Left ventricle myocardium inferior (tissue), 1 donor: Measurements from ENCODE around the gene SH3BP2. TPM values are rescaled to one million over a fixed set of nuclear protein-coding genes. Genes with fewer than 3 reads are reported as not detected.
A peak's percentile ranks its signal among the peaks of the same experiment; 100 is the strongest.

Experiments used
- DNase-seq: peaks from one replicate; pipeline ENCODE4 v3.0.0-alpha.2; 2020
- H3K27ac ChIP-seq: fragments of 200-600 bp; replicated peaks from 2 replicates; pipeline ENCODE4 v1.8.0; 2021
- H3K27me3 ChIP-seq: fragments of 200-600 bp; 2 replicates; pipeline ENCODE4 v1.8.0; 2021; ENCODE audit warnings: low read depth
- H3K36me3 ChIP-seq: fragments of 200-600 bp; 2 replicates; pipeline ENCODE4 v1.8.0; 2021
- H3K4me1 ChIP-seq: fragments of 200-600 bp; 2 replicates; pipeline ENCODE4 v1.8.0; 2021
- H3K4me3 ChIP-seq: fragments of 200-600 bp; 2 replicates; pipeline ENCODE4 v1.8.0; 2021; ENCODE audit warnings: mild to moderate bottlenecking, moderate library complexity
- H3K9me3 ChIP-seq: fragments of 200-600 bp; replicated peaks from 2 replicates; pipeline ENCODE4 v1.8.0; 2021
- CTCF ChIP-seq: fragments of 200-600 bp; IDR thresholded peaks from 2 replicates; pipeline ENCODE4 v1.8.0; 2021; ENCODE audit warnings: antibody characterized with exemption, mild to moderate bottlenecking, borderline replicate concordance
- intact Hi-C: fragments of 100-400 bp; cut with micrococcal nuclease; formaldehyde crosslinking; loops from one replicate; pipeline ENCODE4 v1.11.0; 2022
- total RNA-seq: library from RNA; stranded (reverse); fragmentation: NEBNext Ultra II Directional; extraction: Animal tissue kit (Norgen Biotek cat#: 25700); gene quantifications from one replicate; pipeline ENCODE4 v1.2.1, GENCODE V29; 2021
- donor health status: DM: no; HTN: yes; CAD: no; lungs with severe emphysema.

SH3BP2 gene
- total RNA-seq, 1 donor from 2014 or later, result 24.7 TPM

- no peak for DNase-seq
- intact Hi-C loops, result no loop called here
Measured at GRCh38 chr4:2754848-2755819, 37.8 kb upstream of the SH3BP2 start.

DNA sequence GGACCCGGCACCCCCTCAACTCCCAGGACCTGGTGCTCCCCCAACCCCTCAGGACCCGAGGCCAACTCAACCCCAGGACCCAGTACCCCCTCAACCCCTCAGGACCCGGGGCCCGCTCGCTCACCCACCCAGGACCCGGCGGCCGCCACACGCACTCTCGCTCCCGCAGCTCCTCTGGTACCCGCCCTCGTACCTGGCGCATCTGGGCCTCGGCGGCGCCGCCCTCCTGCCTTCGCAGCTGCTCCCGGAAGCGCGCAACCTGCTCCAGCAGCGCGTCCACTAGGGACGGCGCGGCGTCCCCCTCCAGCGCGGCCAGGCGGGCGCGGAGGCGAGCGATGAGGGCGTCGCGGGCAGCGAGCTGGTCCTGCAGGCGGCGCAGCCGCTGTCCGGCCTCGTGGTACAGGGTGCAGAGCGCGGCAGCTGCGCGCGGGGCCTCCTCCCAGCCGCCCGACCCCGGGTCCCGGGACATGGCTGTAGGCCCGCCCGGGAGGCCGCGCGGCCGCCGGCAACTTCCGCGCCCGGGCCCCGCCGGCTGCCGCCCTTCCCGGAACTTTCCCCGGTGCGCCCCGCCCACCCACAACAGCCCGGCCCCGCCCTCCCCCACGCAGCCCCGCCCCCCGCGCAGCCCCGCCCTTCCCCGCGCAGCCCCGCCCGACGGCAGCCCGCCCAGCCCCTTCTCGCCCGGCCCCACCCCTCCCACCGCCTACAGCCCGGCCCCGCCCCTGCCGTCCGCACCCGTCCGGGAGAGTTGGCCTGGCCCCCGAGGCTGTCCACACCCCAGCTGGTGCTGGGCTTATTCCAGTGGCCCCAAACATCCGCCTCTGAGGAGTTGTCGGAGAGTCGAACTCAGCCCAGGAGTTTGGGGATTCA, 36.8 kb upstream of the SH3BP2 start, which contains the start of gene TNIP2:
Gene TNIP2, minus strand, starts transcription at position 516 of the 870 bp plus-strand sequence. Its CDS starts 47 bp downstream, at position 469.
- H3K9me3 ChIP-seq, result no peaks in the 10 kb centered on the region
- H3K4me3 ChIP-seq, result peak within 1 kb of the TSS; percentile 96
- intact Hi-C loops, result no loop called here
- TF ChIP-seq CTCF, result peak; percentile 65
- no peaks in the 10 kb centered on the region for H3K36me3 ChIP-seq
- peak; percentile 90 for DNase-seq
- H3K27ac ChIP-seq, result peak within 1 kb of the TSS; percentile 93
- peaks cover 44% of the 10 kb centered on the region for H3K4me1 ChIP-seq
- no peaks in the 10 kb centered on the region for H3K27me3 ChIP-seq

More at GRCh38 chr4:2754848-2755819, 37.8 kb upstream of the SH3BP2 start:
- Histone ChIP-seq H3K36me3 (no peaks in the 10 kb centered on the region), H3K4me3 (peak overlapping the region; percentile 96), H3K27me3 (no peaks in the 10 kb centered on the region), H3K4me1 (peaks cover 53% of the 10 kb centered on the region), H3K9me3 (no peaks in the 10 kb centered on the region), H3K27ac (peak overlapping the region; percentile 93)
- no peak for TF ChIP-seq CTCF

GRCh38 chr4:2756691-2757350, 36.1 kb upstream of the SH3BP2 start:
- Histone ChIP-seq H3K27me3 (no peaks in the 10 kb centered on the region), H3K36me3 (no peaks in the 10 kb centered on the region), H3K27ac (peak overlapping the region; percentile 82), H3K4me1 (peaks cover 41% of the 10 kb centered on the region), H3K9me3 (no peaks in the 10 kb centered on the region), H3K4me3 (peak overlapping the region; percentile 96)
- DNase-seq, result no peak
- intact Hi-C loops, result no loop called here
- no peak for TF ChIP-seq CTCF

- DNase-seq, result no peak
- Histone ChIP-seq H3K27me3 (no peaks in the 10 kb centered on the region), H3K36me3 (no peaks in the 10 kb centered on the region), H3K4me1 (peaks cover 39% of the 10 kb centered on the region), H3K27ac (no peak overlapping the region), H3K9me3 (no peaks in the 10 kb centered on the region), H3K4me3 (no peak overlapping the region)
- no peak for TF ChIP-seq CTCF
- intact Hi-C loops, result no loop called here
Measured at GRCh38 chr4:2757426-2757825, 35.5 kb upstream of the SH3BP2 start.
